ENCODE measurements around the gene KCTD1.
A peak's percentile ranks its signal among the peaks of the same experiment; 100 is the strongest.

KCTD1 gene

DNA sequence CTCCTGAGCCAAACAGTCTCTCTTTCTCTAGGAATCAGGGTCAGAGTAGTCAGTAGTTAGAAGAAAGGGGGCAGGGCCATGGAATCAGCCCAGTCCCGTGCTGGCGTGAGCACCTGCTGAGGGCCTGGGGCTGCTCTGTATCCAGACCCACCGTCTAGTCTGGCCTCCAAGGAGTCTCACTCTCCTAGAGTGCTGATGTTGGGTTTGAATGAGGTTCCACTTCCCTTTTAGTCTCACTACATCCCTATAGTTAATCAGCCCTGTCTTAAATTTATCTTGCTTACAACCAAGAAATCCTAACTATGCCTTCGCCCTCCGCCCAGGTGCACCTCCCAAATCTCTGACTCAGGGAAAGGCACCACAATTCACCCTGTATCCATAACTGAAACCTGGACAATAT is 13.4 kb upstream of the KCTD1 start:
- no peak overlapping the region for H3K4me3 Mint-ChIP-seq
- H3K9me3 Mint-ChIP-seq: no peaks in the 10 kb centered on the region
- peaks cover 14% of the 10 kb centered on the region for H3K27me3 Mint-ChIP-seq (ENCODE audit: low read depth)
- no peaks in the 10 kb centered on the region for H3K36me3 Mint-ChIP-seq (ENCODE audit: low read depth)
- no peak for DNase-seq (ENCODE audit: low spot score)
- no peak overlapping the region for H3K27ac Mint-ChIP-seq
- H3K4me1 Mint-ChIP-seq (ENCODE audit: low read depth): no peaks in the 10 kb centered on the region

DNA sequence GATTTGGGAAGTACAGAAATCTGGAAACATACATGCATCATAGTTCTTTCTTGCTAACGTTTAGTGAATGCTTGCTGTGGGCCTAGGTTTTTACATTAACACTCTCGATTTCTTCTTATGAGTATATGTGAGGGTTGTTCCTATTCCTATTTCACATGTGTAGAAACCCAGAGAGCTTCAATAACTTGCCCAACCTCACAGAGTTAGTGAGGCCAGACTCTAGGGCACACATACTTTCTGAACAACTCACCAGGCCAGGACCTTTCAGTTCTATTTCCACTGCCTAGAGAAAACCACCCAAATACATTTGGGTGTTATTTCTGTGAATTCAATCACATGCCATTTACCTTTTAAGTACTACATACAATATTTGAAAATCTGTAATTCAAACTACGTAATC is 8.2 kb upstream of the KCTD1 start:
- H3K36me3 Mint-ChIP-seq (ENCODE audit: low read depth): no peaks in the 10 kb centered on the region
- H3K27me3 Mint-ChIP-seq (ENCODE audit: low read depth): peaks cover 42% of the 10 kb centered on the region
- no peak overlapping the region for H3K4me3 Mint-ChIP-seq
- DNase-seq (ENCODE audit: low spot score): no peak
- no peaks in the 10 kb centered on the region for H3K9me3 Mint-ChIP-seq
- H3K4me1 Mint-ChIP-seq (ENCODE audit: low read depth): peaks cover 3% of the 10 kb centered on the region
- no peak overlapping the region for H3K27ac Mint-ChIP-seq

DNA sequence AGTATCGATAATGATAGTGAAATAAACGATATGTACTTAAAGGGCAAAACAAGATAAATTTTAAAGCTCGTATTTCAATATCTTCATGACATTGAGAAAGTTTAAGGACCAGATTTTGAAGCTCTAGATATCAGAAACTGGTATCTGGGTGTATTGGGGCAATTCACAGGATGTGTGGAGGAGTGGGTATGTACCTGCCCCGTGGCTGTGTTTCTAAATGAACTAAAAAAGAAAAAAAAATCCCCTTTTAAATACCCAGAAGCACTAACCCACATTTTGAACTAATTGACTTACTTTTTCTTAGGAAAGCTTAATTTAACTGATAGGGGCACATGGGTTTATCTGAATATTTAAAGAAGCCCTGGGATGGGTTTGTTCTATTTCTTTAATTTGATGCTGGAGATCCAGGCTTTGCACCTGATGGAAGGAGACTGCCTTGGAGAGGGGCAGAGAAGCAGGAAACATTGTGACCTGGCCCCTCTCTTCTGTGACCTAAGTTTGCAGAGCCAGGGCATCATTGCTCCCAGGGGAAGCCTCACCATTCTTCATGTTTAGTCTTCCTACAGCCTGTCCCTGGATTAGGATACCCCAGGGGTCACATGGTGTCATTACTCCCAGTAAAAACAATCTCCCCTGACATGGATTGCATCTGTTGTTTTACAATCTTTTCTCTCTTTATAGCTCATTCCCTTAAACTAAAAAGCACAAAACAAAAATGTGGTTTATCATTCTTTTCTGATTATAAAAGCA is 7.6 kb upstream of the KCTD1 start:
- H3K4me3 Mint-ChIP-seq: no peak overlapping the region
- H3K27me3 Mint-ChIP-seq (ENCODE audit: low read depth): peaks cover 48% of the 10 kb centered on the region
- peaks cover 6% of the 10 kb centered on the region for H3K4me1 Mint-ChIP-seq (ENCODE audit: low read depth)
- no peaks in the 10 kb centered on the region for H3K9me3 Mint-ChIP-seq
- no peak overlapping the region for H3K27ac Mint-ChIP-seq
- no peaks in the 10 kb centered on the region for H3K36me3 Mint-ChIP-seq (ENCODE audit: low read depth)
- DNase-seq (ENCODE audit: low spot score): no peak

DNA sequence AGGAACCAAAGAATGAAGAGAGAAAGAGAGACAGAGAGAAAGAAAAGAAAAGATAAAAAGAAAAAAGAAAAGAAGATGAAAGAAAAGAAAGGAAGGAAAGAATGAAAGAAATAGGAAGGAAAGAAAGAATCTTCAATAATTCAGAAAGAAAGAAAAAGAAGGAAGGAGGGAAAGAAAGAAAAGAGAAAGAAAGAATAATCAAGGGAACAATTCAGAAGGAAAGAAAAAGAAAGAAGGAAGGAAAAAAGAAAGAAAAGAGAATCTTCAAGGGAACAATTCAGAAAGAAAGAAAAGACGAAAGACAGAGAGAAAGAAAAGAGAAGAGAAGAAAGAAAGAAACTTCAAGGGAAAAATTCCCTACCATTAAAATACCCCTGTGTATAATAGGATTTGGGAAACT is 5.6 kb upstream of the KCTD1 start:
- H3K4me1 Mint-ChIP-seq (ENCODE audit: low read depth): peaks cover 9% of the 10 kb centered on the region
- no peak for DNase-seq (ENCODE audit: low spot score)
- no peaks in the 10 kb centered on the region for H3K36me3 Mint-ChIP-seq (ENCODE audit: low read depth)
- H3K27ac Mint-ChIP-seq: no peak overlapping the region
- H3K9me3 Mint-ChIP-seq: no peaks in the 10 kb centered on the region
- H3K27me3 Mint-ChIP-seq (ENCODE audit: low read depth): peaks cover 60% of the 10 kb centered on the region
- no peak overlapping the region for H3K4me3 Mint-ChIP-seq

- peaks cover under 1% of the 10 kb centered on the region for H3K36me3 Mint-ChIP-seq (ENCODE audit: low read depth)
- H3K9me3 Mint-ChIP-seq: no peaks in the 10 kb centered on the region
- H3K4me1 Mint-ChIP-seq (ENCODE audit: low read depth): peaks cover 13% of the 10 kb centered on the region
- no peak overlapping the region for H3K27ac Mint-ChIP-seq
- no peak for DNase-seq (ENCODE audit: low spot score)
- H3K27me3 Mint-ChIP-seq (ENCODE audit: low read depth): peaks cover 53% of the 10 kb centered on the region
- no peak overlapping the region for H3K4me3 Mint-ChIP-seq
These were observed 3.3 kb upstream of the KCTD1 start for GRCh38 chr18:26551695-26552081.

- H3K36me3 Mint-ChIP-seq (ENCODE audit: low read depth): peaks cover 3% of the 10 kb centered on the region
- H3K27ac Mint-ChIP-seq: no peak overlapping the region
- H3K4me3 Mint-ChIP-seq: no peak overlapping the region
- no peaks in the 10 kb centered on the region for H3K9me3 Mint-ChIP-seq
- DNase-seq (ENCODE audit: low spot score): no peak
- H3K4me1 Mint-ChIP-seq (ENCODE audit: low read depth): peaks cover 13% of the 10 kb centered on the region
- peaks cover 51% of the 10 kb centered on the region for H3K27me3 Mint-ChIP-seq (ENCODE audit: low read depth)
These were observed 2.8 kb upstream of the KCTD1 start for GRCh38 chr18:26550998-26551694.

DNA sequence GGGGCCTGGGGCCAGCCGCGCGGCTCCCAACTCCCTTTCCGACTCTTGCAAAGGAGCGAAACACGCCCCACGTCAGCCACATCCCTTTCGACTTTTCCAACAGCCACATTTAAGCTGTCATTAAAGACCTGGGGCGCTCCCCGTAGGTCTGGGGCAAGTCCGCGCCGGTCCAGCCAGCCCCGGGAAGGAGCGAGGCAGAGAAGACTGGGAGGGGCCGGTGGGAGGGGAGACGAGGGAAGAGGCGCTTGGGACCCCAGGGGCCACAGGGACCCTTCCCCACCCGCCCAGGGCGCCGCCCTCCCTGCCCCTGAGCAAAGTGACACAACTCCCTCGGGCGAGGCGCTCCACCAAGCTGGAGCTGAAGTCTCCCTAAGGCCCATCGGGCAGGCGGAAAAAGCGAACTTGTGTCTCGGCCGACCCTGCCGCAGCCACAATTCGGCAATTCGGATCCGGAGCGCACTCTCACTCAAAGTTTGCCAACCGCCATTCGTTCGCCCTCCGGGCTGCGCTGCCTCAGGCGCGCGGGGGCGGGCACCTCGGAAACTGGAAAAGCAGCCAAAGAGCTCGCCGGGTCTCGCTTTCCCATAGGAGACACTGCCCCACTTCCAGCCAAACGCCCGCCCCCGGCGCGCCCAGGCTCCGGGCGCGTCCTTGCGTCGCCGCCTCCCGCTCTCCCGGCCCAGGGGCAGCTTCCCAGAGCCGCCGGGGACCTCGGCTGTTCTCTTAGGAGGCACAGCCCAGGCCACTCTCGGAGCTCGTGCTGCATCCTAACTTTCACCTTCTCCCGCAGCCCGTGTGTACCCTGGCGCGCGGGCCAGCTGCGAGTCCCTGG is 1.1 kb upstream of the KCTD1 start:
- Mint-ChIP-seq H3K9me3 (no peaks in the 10 kb centered on the region), H3K4me3 (peak overlapping the region; percentile 62), H3K27ac (no peak overlapping the region), H3K27me3 (ENCODE audit: low read depth) (peaks cover 46% of the 10 kb centered on the region), H3K36me3 (ENCODE audit: low read depth) (peaks cover 3% of the 10 kb centered on the region), H3K4me1 (ENCODE audit: low read depth) (peaks cover 16% of the 10 kb centered on the region)
- peak; percentile 15 for DNase-seq (ENCODE audit: low spot score)

- peak overlapping the region; percentile 75 for H3K27ac Mint-ChIP-seq
- H3K4me3 Mint-ChIP-seq: peak overlapping the region; percentile 87
- H3K9me3 Mint-ChIP-seq: no peaks in the 10 kb centered on the region
- peaks cover 30% of the 10 kb centered on the region for H3K27me3 Mint-ChIP-seq (ENCODE audit: low read depth)
- peak; percentile 61 for DNase-seq (ENCODE audit: low spot score)
- peaks cover 3% of the 10 kb centered on the region for H3K36me3 Mint-ChIP-seq (ENCODE audit: low read depth)
- H3K4me1 Mint-ChIP-seq (ENCODE audit: low read depth): peaks cover 16% of the 10 kb centered on the region
These were observed 523 bp downstream of the KCTD1 start for GRCh38 chr18:26547646-26548414.

GRCh38 chr18:26546875-26547645 is 1.3 kb downstream of the KCTD1 start:
- H3K9me3 Mint-ChIP-seq: no peaks in the 10 kb centered on the region
- peak overlapping the region; percentile 74 for H3K4me3 Mint-ChIP-seq
- no peak overlapping the region for H3K27ac Mint-ChIP-seq
- DNase-seq (ENCODE audit: low spot score): no peak
- H3K4me1 Mint-ChIP-seq (ENCODE audit: low read depth): peaks cover 13% of the 10 kb centered on the region
- peaks cover 23% of the 10 kb centered on the region for H3K27me3 Mint-ChIP-seq (ENCODE audit: low read depth)
- H3K36me3 Mint-ChIP-seq (ENCODE audit: low read depth): peaks cover 3% of the 10 kb centered on the region

GRCh38 chr18:26546170-26546874 is 2.0 kb downstream of the KCTD1 start:
- Mint-ChIP-seq H3K36me3 (ENCODE audit: low read depth) (peaks cover 3% of the 10 kb centered on the region), H3K27me3 (ENCODE audit: low read depth) (peaks cover 15% of the 10 kb centered on the region), H3K9me3 (no peaks in the 10 kb centered on the region), H3K4me3 (peak overlapping the region; percentile 38), H3K27ac (no peak overlapping the region), H3K4me1 (ENCODE audit: low read depth) (peaks cover 11% of the 10 kb centered on the region)
- no peak for DNase-seq (ENCODE audit: low spot score)

- no peak for DNase-seq (ENCODE audit: low spot score)
- Mint-ChIP-seq H3K4me1 (ENCODE audit: low read depth) (peaks cover 10% of the 10 kb centered on the region), H3K36me3 (ENCODE audit: low read depth) (peaks cover 3% of the 10 kb centered on the region), H3K27me3 (ENCODE audit: low read depth) (peaks cover 9% of the 10 kb centered on the region), H3K4me3 (no peak overlapping the region), H3K9me3 (no peaks in the 10 kb centered on the region), H3K27ac (no peak overlapping the region)
These were observed 2.8 kb downstream of the KCTD1 start for GRCh38 chr18:26545335-26546123.

DNA sequence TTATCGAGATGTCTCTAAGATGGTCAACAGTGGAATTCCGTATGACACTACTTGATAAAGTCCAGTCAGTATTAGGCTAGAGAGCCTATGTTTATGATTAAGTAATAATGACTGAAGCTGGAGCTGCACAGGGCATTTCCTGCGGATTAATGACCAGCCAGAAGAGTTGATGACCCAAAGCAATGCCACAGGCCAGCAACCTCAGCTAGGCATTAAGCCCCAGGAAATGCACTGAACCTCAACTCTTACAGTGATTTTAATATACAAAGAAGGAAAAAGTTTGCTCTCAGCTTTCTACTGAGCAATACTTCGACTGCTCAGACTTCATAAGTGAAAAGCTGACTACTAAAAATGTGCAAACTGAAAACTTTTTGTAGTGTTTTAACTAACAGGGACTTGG is 3.9 kb downstream of the KCTD1 start:
- H3K4me3 Mint-ChIP-seq: no peak overlapping the region
- H3K4me1 Mint-ChIP-seq (ENCODE audit: low read depth): peaks cover 7% of the 10 kb centered on the region
- H3K9me3 Mint-ChIP-seq: no peaks in the 10 kb centered on the region
- H3K27ac Mint-ChIP-seq: no peak overlapping the region
- no peak for DNase-seq (ENCODE audit: low spot score)
- H3K27me3 Mint-ChIP-seq (ENCODE audit: low read depth): peaks cover 2% of the 10 kb centered on the region
- peaks cover 3% of the 10 kb centered on the region for H3K36me3 Mint-ChIP-seq (ENCODE audit: low read depth)
